Mesothelial cell of epicardium (in vitro differentiated cells): ENCODE data around the gene RTN4RL1. TPM values are rescaled to one million over a fixed set of nuclear protein-coding genes. Genes with fewer than 3 reads are reported as not detected.
"Not testable (repeated sequence)": the region's sequence is repeated elsewhere in the genome, so short reads cannot be mapped to it uniquely, and the experiment has no call there.

Experiments used
- DNase-seq, 2 experiments: peaks; one replicate each; pipeline ENCODE4 v3.0.0; 2021; ENCODE audit warnings: low spot score in 2 of 2; ENCODE audit not compliant: unreplicated experiment in 2 of 2
- H3K27ac Mint-ChIP-seq: 2 replicates; pipeline ENCODE4 v1.8.0; 2021; ENCODE audit warnings: mixed read lengths
- H3K27me3 Mint-ChIP-seq: 2 replicates; pipeline ENCODE4 v1.8.0; 2021; ENCODE audit warnings: low read depth, mixed read lengths
- H3K36me3 Mint-ChIP-seq: 2 replicates; pipeline ENCODE4 v1.8.0; 2021; ENCODE audit warnings: mixed read lengths
- H3K4me1 Mint-ChIP-seq: 2 replicates; pipeline ENCODE4 v1.8.0; 2021; ENCODE audit warnings: mixed read lengths
- H3K4me3 Mint-ChIP-seq: 2 replicates; pipeline ENCODE4 v1.8.0; 2021; ENCODE audit warnings: mild to moderate bottlenecking, moderate library complexity, mixed read lengths
- H3K9me3 Mint-ChIP-seq: 2 replicates; pipeline ENCODE4 v1.8.0; 2021; ENCODE audit warnings: mixed read lengths
- total RNA-seq: library from RNA; stranded (reverse); gene quantifications from 3 replicates; pipeline ENCODE4 v1.2.1, GENCODE V29; 2021
- TF ChIP-seq, protein P1 (sequence below): fragments of 200-600 bp; sonication (generic); IDR thresholded peaks from one replicate; pipeline ENCODE4 v1.5.0; 2021; ENCODE audit warnings: antibody characterized with exemption; ENCODE audit not compliant: unreplicated experiment

Gene RTN4RL1
- total RNA-seq, 1 donor from 2014 or later, result 0.20 TPM

DNA sequence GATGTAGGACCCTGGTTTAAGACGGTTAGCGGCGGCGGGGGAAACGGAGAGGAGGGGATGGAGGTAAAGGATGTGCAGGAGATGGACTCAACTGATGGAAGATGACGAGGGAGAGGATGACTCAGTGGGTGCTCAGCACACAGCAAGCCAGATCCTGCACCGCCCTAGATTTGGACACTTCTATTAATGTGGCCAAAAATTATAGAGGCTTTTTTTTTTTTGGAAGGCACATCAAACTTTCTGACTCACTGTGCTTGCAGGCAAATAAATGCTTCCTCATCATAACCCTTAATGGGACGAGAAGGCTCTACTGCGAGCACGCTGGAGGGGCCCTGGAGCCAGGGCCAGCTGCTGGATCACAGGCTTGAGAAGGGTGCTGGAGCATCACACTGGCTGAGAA lies 36.0 kb downstream of the RTN4RL1 start:
- Mint-ChIP-seq H3K4me3 (no peak overlapping the region), H3K9me3 (no peaks in the 10 kb centered on the region), H3K36me3 (no peaks in the 10 kb centered on the region), H3K27me3 (peaks cover 17% of the 10 kb centered on the region), H3K27ac (no peak overlapping the region), H3K4me1 (no peaks in the 10 kb centered on the region)
- DNase-seq, result no peak
- TF ChIP-seq, protein P1, sequence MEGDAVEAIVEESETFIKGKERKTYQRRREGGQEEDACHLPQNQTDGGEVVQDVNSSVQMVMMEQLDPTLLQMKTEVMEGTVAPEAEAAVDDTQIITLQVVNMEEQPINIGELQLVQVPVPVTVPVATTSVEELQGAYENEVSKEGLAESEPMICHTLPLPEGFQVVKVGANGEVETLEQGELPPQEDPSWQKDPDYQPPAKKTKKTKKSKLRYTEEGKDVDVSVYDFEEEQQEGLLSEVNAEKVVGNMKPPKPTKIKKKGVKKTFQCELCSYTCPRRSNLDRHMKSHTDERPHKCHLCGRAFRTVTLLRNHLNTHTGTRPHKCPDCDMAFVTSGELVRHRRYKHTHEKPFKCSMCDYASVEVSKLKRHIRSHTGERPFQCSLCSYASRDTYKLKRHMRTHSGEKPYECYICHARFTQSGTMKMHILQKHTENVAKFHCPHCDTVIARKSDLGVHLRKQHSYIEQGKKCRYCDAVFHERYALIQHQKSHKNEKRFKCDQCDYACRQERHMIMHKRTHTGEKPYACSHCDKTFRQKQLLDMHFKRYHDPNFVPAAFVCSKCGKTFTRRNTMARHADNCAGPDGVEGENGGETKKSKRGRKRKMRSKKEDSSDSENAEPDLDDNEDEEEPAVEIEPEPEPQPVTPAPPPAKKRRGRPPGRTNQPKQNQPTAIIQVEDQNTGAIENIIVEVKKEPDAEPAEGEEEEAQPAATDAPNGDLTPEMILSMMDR, result no peak

DNA sequence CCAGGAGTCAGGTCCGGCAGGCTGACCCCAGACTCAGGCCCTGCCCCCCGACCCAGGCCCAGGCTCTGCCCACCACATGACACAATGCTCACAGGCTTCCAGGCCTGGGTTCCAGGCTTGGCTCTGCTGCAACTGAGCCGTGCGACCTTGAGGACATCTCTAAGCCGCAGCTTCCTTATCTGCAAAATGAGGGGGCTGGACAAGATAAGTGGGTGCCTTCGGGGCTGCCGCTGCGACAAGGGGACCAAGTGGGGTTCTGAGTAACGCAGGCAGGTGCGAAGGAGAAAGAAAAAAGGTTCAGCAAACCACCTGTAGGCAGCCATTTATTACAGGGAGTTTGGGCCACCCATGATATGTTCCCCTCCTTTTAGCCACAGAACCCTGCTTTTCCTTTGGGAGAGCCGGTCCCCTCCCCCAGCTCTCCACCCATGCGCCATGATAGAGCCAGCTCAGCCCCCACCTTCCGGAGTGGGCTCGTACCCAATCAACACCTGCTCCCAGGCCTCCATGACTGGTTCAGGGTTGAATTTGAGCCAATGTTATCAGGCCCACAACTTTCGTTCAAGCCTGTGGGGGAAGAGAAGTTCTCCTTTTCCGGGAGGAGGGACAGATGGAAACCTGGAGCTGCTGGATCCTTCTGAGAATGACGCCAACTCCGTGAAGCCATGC lies 38.2 kb downstream of the RTN4RL1 start:
- no peaks in the 10 kb centered on the region for H3K36me3 Mint-ChIP-seq

GRCh38 chr17:1985686-1986085 lies 39.4 kb downstream of the RTN4RL1 start:
- Mint-ChIP-seq H3K27me3 (peaks cover 14% of the 10 kb centered on the region), H3K27ac (no peak overlapping the region), H3K4me1 (no peaks in the 10 kb centered on the region), H3K36me3 (no peaks in the 10 kb centered on the region), H3K9me3 (no peaks in the 10 kb centered on the region), H3K4me3 (no peak overlapping the region)
- TF ChIP-seq, protein P1, result no peak
- DNase-seq, result no peak

More for the DNA sequence above, 38.2 kb downstream of the RTN4RL1 start:
- peaks cover 20% of the 10 kb centered on the region for H3K27me3 Mint-ChIP-seq
- TF ChIP-seq, protein P1, result no peak
- no peaks in the 10 kb centered on the region for H3K9me3 Mint-ChIP-seq
- H3K4me1 Mint-ChIP-seq, result no peaks in the 10 kb centered on the region
- H3K4me3 Mint-ChIP-seq, result no peak overlapping the region
- DNase-seq, result no peak
- no peak overlapping the region for H3K27ac Mint-ChIP-seq

DNA sequence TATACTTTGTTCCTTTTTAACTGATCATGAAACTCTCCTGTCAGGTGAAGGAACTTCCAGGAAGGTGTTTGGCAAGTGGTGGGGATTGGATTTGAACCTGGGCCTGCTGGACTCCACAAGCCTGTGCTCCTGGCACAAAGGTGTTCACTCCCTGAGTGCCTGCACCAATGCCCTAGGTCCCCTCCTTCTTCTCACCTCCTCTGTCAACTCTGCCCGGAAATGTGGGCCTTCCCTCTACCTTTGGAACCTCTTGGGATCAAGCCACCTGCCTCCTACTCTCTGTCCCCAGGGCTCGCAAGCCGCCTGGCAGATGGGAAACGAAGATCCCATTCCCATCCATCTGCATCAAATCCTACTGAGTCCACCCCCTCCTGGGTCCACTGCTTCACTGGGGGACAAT lies 40.0 kb downstream of the RTN4RL1 start:
- no peak overlapping the region for H3K27ac Mint-ChIP-seq
- peaks cover 14% of the 10 kb centered on the region for H3K27me3 Mint-ChIP-seq
- H3K36me3 Mint-ChIP-seq, result no peaks in the 10 kb centered on the region
- TF ChIP-seq, protein P1, result no peak
- no peak for DNase-seq
- H3K9me3 Mint-ChIP-seq, result no peaks in the 10 kb centered on the region
- no peak overlapping the region for H3K4me3 Mint-ChIP-seq
- no peaks in the 10 kb centered on the region for H3K4me1 Mint-ChIP-seq

- H3K27me3 Mint-ChIP-seq, result peaks cover 18% of the 10 kb centered on the region
- not testable (repeated sequence) for H3K9me3 Mint-ChIP-seq, H3K27ac Mint-ChIP-seq, H3K4me3 Mint-ChIP-seq, DNase-seq, H3K36me3 Mint-ChIP-seq, H3K4me1 Mint-ChIP-seq
These were observed 42.3 kb downstream of the RTN4RL1 start for GRCh38 chr17:1982793-1983366.

DNA sequence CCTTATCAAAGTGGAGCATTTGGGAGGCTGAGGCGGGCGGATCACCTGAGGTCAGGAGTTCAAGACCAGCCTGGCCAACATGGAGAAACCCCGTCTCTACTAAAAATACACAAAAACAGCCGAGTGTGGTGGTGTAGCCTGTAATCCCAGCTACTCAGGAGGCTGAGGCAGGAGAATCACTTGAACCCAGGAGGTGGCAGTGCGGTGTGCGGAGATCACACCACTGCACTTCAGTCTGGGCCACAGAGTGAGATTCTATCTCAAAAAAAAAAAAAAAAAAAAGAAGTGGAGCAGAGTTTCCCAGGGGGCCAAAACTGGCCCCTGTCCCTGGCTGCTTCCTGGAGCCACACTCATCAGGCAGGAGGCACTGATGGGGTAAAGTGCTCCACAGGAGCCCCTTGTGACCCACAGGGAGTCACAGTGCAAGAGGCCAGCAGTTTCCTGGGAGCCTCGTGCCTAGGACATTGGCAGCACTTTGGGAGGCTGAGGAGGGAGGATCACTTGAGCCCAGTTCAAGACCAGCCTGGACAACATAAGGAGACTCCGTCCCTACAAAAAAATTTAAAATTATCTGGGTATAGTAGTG lies 44.4 kb downstream of the RTN4RL1 start:
- Mint-ChIP-seq H3K27me3 (peaks cover 32% of the 10 kb centered on the region), H3K4me3 (no peak overlapping the region), H3K36me3 (no peaks in the 10 kb centered on the region), H3K27ac (no peak overlapping the region), H3K9me3 (no peaks in the 10 kb centered on the region), H3K4me1 (no peaks in the 10 kb centered on the region)
- no peak for DNase-seq
- TF ChIP-seq, protein P1, result no peak
